ENCODE data around the gene SLCO3A1. TPM values are rescaled to one million over a fixed set of nuclear protein-coding genes. Genes with fewer than 3 reads are reported as not detected.

SLCO3A1 gene
- total RNA-seq, 1 donor from 2014 or later: 42.5 TPM

- ATAC-seq (no peak), DNase-seq (no peak)
- intact Hi-C loops (cut with DNase I): no loop called here
- Histone ChIP-seq H3K4me1 (peaks cover 61% of the 10 kb centered on the region), H3K4me3 (no peak overlapping the region), H3K9me3 (no peaks in the 10 kb centered on the region), H3K36me3 (no peaks in the 10 kb centered on the region), H3K27ac (no peak overlapping the region), H3K27me3 (ENCODE audit: low read depth) (no peaks in the 10 kb centered on the region)
- no peak for TF ChIP-seq CTCF (IDR thresholded peaks at IDR 0.05)
Observed at GRCh38 chr15:92074101-92074500, 220.6 kb downstream of the SLCO3A1 start.

- peak; percentile 81 to 84 for ATAC-seq
- peak; percentile 86 for DNase-seq
Observed at GRCh38 chr15:92074646-92075045, 221.1 kb downstream of the SLCO3A1 start.

GRCh38 chr15:92075764-92076163, 222.3 kb downstream of the SLCO3A1 start:
- no peak overlapping the region for H3K4me3 ChIP-seq
- H3K9me3 ChIP-seq: no peaks in the 10 kb centered on the region
- TF ChIP-seq CTCF (IDR thresholded peaks at IDR 0.05): no peak
- no peaks in the 10 kb centered on the region for H3K27me3 ChIP-seq (ENCODE audit: low read depth)
- H3K4me1 ChIP-seq: peaks cover 45% of the 10 kb centered on the region
- intact Hi-C loops (cut with DNase I): no loop called here
- H3K36me3 ChIP-seq: no peaks in the 10 kb centered on the region
- ATAC-seq (no peak), DNase-seq (no peak)
- H3K27ac ChIP-seq: peak overlapping the region; percentile 22

More at GRCh38 chr15:92074646-92075045, 221.1 kb downstream of the SLCO3A1 start:
- Histone ChIP-seq H3K4me1 (peaks cover 55% of the 10 kb centered on the region), H3K4me3 (no peak overlapping the region), H3K27ac (no peak overlapping the region), H3K36me3 (no peaks in the 10 kb centered on the region), H3K27me3 (ENCODE audit: low read depth) (no peaks in the 10 kb centered on the region), H3K9me3 (no peaks in the 10 kb centered on the region)
- no peak for TF ChIP-seq CTCF (IDR thresholded peaks at IDR 0.05)
- intact Hi-C loops (cut with DNase I): no loop called here

- Histone ChIP-seq H3K36me3 (no peaks in the 10 kb centered on the region), H3K9me3 (no peaks in the 10 kb centered on the region), H3K27me3 (ENCODE audit: low read depth) (no peaks in the 10 kb centered on the region), H3K4me1 (peaks cover 41% of the 10 kb centered on the region), H3K27ac (no peak overlapping the region), H3K4me3 (no peak overlapping the region)
- intact Hi-C loops (cut with DNase I): no loop called here
- no peak for DNase-seq
- no peak for ATAC-seq
- TF ChIP-seq CTCF (IDR thresholded peaks at IDR 0.05): no peak
Observed at GRCh38 chr15:92076541-92076940, 223.0 kb downstream of the SLCO3A1 start.

- H3K9me3 ChIP-seq: no peaks in the 10 kb centered on the region
- intact Hi-C loops (cut with DNase I): no loop called here
- peak; percentile 55 to 70 for ATAC-seq
- peak; percentile 78 for TF ChIP-seq CTCF (IDR thresholded peaks at IDR 0.05)
- no peak overlapping the region for H3K4me3 ChIP-seq
- no peaks in the 10 kb centered on the region for H3K27me3 ChIP-seq (ENCODE audit: low read depth)
- H3K27ac ChIP-seq: no peak overlapping the region
- no peaks in the 10 kb centered on the region for H3K36me3 ChIP-seq
- DNase-seq: peak; percentile 70
- peaks cover 51% of the 10 kb centered on the region for H3K4me1 ChIP-seq
Observed at GRCh38 chr15:92077353-92078085, 224.0 kb downstream of the SLCO3A1 start.
